Esophagus squamous epithelium (tissue), 4 donors: ENCODE data around the gene CLCNKA.

ENCODE experiments used
- CTCF ChIP-seq, 6 experiments: fragments of 450-650 bp in 4 of 6; fragments of 200-600 bp in 2 of 6; sonication (generic) in 2 of 6; IDR thresholded peaks; one replicate each; pipeline ENCODE4 v1.5.1; 2016 to 2019; ENCODE audit warnings: antibody characterized with exemption in 6 of 6, mild to moderate bottlenecking in 4 of 6, moderate library complexity in 4 of 6
- POLR2A ChIP-seq, 4 donors: fragments of 450-650 bp; IDR thresholded peaks; one replicate each; pipeline ENCODE4 v1.6.1; 2017; ENCODE audit warnings: antibody characterized with exemption in 4 of 4, mild to moderate bottlenecking in 4 of 4, moderate library complexity in 3 of 4

GRCh38 chr1:15992187-15992553 lies 29.7 kb upstream of the CLCNKA start:
- TF ChIP-seq CTCF (IDR thresholded peaks at IDR 0.05) (no peak), POLR2A (IDR thresholded peaks at IDR 0.05) (no peak)
